DND-41 (cell line): ENCODE results near the gene BBS9.

Source experiments
- ATAC-seq: fragments of 200-7000 bp; cut with Tn5 transposase; 3 replicates; pipeline ENCODE4 v1.9.1; 2021; ENCODE audit warnings: low read depth; ENCODE audit not compliant: insufficient read depth
- DNase-seq: peaks from one replicate; pipeline ENCODE4 v3.0.0-alpha.2; 2020
- H2AFZ ChIP-seq: 2 replicates; pipeline ENCODE4 v1.6.0; 2012; ENCODE audit warnings: low read depth, low read length
- H3K27ac ChIP-seq: 2 replicates; pipeline ENCODE4 v1.5.1; 2012; ENCODE audit warnings: low read length, inconsistent platforms
- H3K27me3 ChIP-seq: fragments of 200-600 bp; sonication (generic); 2 replicates; pipeline ENCODE4 v1.6.0; 2012; ENCODE audit warnings: low read length, mild to moderate bottlenecking, inconsistent platforms; ENCODE audit not compliant: insufficient read depth, poor library complexity
- H3K36me3 ChIP-seq: 2 replicates; pipeline ENCODE4 v1.5.1; 2012; ENCODE audit warnings: low read length, inconsistent platforms; ENCODE audit not compliant: insufficient read depth
- H3K4me1 ChIP-seq: 2 replicates; pipeline ENCODE4 v1.5.1; 2012; ENCODE audit warnings: mild to moderate bottlenecking, low read length; ENCODE audit not compliant: insufficient read depth
- H3K4me2 ChIP-seq: 2 replicates; pipeline ENCODE4 v1.6.0; 2012; ENCODE audit warnings: mild to moderate bottlenecking, moderate library complexity, low read length, inconsistent platforms; ENCODE audit not compliant: insufficient read depth
- H3K4me3 ChIP-seq, 2 experiments: fragments of 200-600 bp in 1 of 2; shearing (Covaris generic) in 1 of 2; 2 replicates each; pipeline ENCODE4 v1.5.1; 2012 to 2016; ENCODE audit warnings: inconsistent platforms in 2 of 2, low read length in 2 of 2, mild to moderate bottlenecking in 2 of 2, low read depth in 1 of 2, moderate library complexity in 1 of 2
- H3K79me2 ChIP-seq: 2 replicates; pipeline ENCODE4 v1.6.0; 2012; ENCODE audit warnings: low read length, inconsistent platforms; ENCODE audit not compliant: insufficient read depth
- H3K9ac ChIP-seq: 2 replicates; pipeline ENCODE4 v1.6.0; 2012; ENCODE audit warnings: low read depth, mild to moderate bottlenecking, inconsistent platforms, low read length, moderate library complexity
- H3K9me3 ChIP-seq: 2 replicates; pipeline ENCODE4 v1.5.1; 2012; ENCODE audit warnings: low read length, moderate library complexity, mild to moderate bottlenecking, inconsistent platforms; ENCODE audit not compliant: insufficient read depth, severe bottlenecking
- H4K20me1 ChIP-seq: 2 replicates; pipeline ENCODE4 v1.6.0; 2012; ENCODE audit warnings: low read length; ENCODE audit not compliant: insufficient read depth
- CTCF ChIP-seq: IDR thresholded peaks from 2 replicates; pipeline ENCODE4 v1.5.1; 2012; ENCODE audit warnings: borderline replicate concordance, low read length, moderate library complexity, mild to moderate bottlenecking; ENCODE audit not compliant: poor library complexity, severe bottlenecking; ENCODE audit errors: extremely low read depth
- EZH2 ChIP-seq: IDR thresholded peaks from 3 replicates; pipeline ENCODE4 v1.6.1; 2012; ENCODE audit warnings: borderline replicate concordance, low read depth, mild to moderate bottlenecking, moderate library complexity, low read length, inconsistent platforms; ENCODE audit not compliant: severe bottlenecking

BBS9 gene

GRCh38 chr7:33645104-33645503, 515.7 kb downstream of the BBS9 start:
- Histone ChIP-seq H4K20me1 (no peaks in the 10 kb centered on the region), H3K4me1 (no peaks in the 10 kb centered on the region), H3K9me3 (no peaks in the 10 kb centered on the region), H3K27ac (no peak overlapping the region), H2AFZ (no peak overlapping the region), H3K4me2 (no peak overlapping the region), H3K79me2 (no peaks in the 10 kb centered on the region), H3K27me3 (no peaks in the 10 kb centered on the region), H3K9ac (no peak overlapping the region), H3K36me3 (no peaks in the 10 kb centered on the region), H3K4me3 (no peak overlapping the region)
- DNase-seq (no peak), ATAC-seq (no peak)
- no peak for TF ChIP-seq CTCF
- no peak for TF ChIP-seq EZH2

GRCh38 chr7:33646166-33646565, 516.8 kb downstream of the BBS9 start:
- Histone ChIP-seq H3K27me3 (no peaks in the 10 kb centered on the region), H2AFZ (no peak overlapping the region), H3K79me2 (no peaks in the 10 kb centered on the region), H4K20me1 (no peaks in the 10 kb centered on the region), H3K36me3 (no peaks in the 10 kb centered on the region), H3K4me1 (no peaks in the 10 kb centered on the region), H3K4me2 (no peak overlapping the region), H3K27ac (no peak overlapping the region), H3K9ac (no peak overlapping the region), H3K9me3 (no peaks in the 10 kb centered on the region), H3K4me3 (no peak overlapping the region)
- TF ChIP-seq EZH2 = no peak
- no peak for TF ChIP-seq CTCF
- no peak for DNase-seq
- ATAC-seq = no peak

DNA sequence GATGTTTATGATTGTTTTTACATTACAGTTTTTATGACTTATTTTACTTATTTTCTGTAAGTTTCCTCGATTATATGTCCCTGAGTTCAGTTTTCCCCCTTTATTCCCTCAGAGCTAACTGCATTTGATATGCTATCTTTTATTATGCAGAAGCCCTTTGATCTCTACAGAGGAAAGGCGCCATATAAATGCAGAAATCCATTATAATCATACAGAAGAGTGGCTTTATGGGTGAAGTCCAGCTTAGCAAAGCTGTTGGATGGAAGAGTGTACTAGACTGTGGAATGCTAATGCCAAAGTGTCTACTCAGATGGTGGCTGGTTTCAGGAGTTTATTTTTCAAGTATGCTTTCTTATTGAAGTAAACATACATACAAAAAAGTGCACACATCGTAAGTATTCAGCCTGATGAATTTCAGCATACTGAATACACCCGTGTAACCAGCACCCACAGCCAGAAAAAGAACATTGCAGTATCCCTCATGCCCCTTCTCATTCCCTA, 517.6 kb downstream of the BBS9 start:
- no peak overlapping the region for H3K4me3 ChIP-seq
- H3K79me2 ChIP-seq = no peaks in the 10 kb centered on the region
- H3K36me3 ChIP-seq = no peaks in the 10 kb centered on the region
- H2AFZ ChIP-seq = no peak overlapping the region
- no peaks in the 10 kb centered on the region for H4K20me1 ChIP-seq
- H3K9me3 ChIP-seq = no peaks in the 10 kb centered on the region
- TF ChIP-seq CTCF (no peak), EZH2 (no peak)
- DNase-seq (no peak), ATAC-seq (no peak)
- H3K4me1 ChIP-seq = no peaks in the 10 kb centered on the region
- H3K27me3 ChIP-seq = no peaks in the 10 kb centered on the region
- no peak overlapping the region for H3K27ac ChIP-seq
- H3K9ac ChIP-seq = no peak overlapping the region
- H3K4me2 ChIP-seq = no peak overlapping the region
